Calu3 (cell line): ENCODE data around the gene FBXW11. TPM values are rescaled to one million over a fixed set of nuclear protein-coding genes. Genes with fewer than 3 reads are reported as not detected.

Experiments
- BruUV-seq: library from RNA; stranded (reverse); fragments of 400-500 nt; replicated peaks from 2 replicates; lab custom pipeline; 2021; lab: Mats Ljungman, UMichigan
- CTCF ChIA-PET: fragments of 300-600 bp; sonication (Branson Sonifier 250); formaldehyde crosslinking; loops from one replicate; lab custom pipeline; 2022; ENCODE audit warnings: antibody characterized with exemption; lab: Charles Lee
- DNase-seq: peaks from one replicate; pipeline ENCODE4 v3.0.0; 2022
- H3K27ac Mint-ChIP-seq: one replicate; pipeline ENCODE4 v1.8.0; 2022; ENCODE audit warnings: mixed read lengths; ENCODE audit not compliant: unreplicated experiment
- H3K27me3 Mint-ChIP-seq: one replicate; pipeline ENCODE4 v1.8.0; 2022; ENCODE audit warnings: mixed read lengths; ENCODE audit not compliant: unreplicated experiment
- H3K36me3 Mint-ChIP-seq: one replicate; pipeline ENCODE4 v1.8.0; 2022; ENCODE audit warnings: mild to moderate bottlenecking, moderate library complexity, mixed read lengths; ENCODE audit not compliant: insufficient read depth, unreplicated experiment
- H3K4me1 Mint-ChIP-seq: one replicate; pipeline ENCODE4 v1.8.0; 2022; ENCODE audit warnings: mild to moderate bottlenecking, low read depth, mixed read lengths; ENCODE audit not compliant: unreplicated experiment
- H3K4me3 Mint-ChIP-seq: one replicate; pipeline ENCODE4 v1.8.0; 2022; ENCODE audit warnings: mild to moderate bottlenecking, low read depth, moderate library complexity, mixed read lengths; ENCODE audit not compliant: unreplicated experiment
- H3K9me3 Mint-ChIP-seq: one replicate; pipeline ENCODE4 v1.8.0; 2022; ENCODE audit warnings: low read depth, mixed read lengths; ENCODE audit not compliant: unreplicated experiment
- intact Hi-C: fragments of 100-400 bp; cut with micrococcal nuclease; formaldehyde crosslinking; loops from one replicate; pipeline ENCODE4 v1.10.0; 2022; ENCODE audit not compliant: unreplicated experiment
- total RNA-seq: library from RNA; stranded (reverse); gene quantifications from 2 replicates; pipeline ENCODE4 v1.2.3, GENCODE V29; 2022
- TF ChIP-seq, protein P1 (sequence below): fragments of 200-600 bp; IDR thresholded peaks from one replicate; pipeline ENCODE4 v1.8.0; 2022; ENCODE audit warnings: antibody characterized with exemption; ENCODE audit not compliant: unreplicated experiment

The FBXW11 gene
- total RNA-seq, 1 experiment from 2014 or later, result 63.3 TPM

DNA sequence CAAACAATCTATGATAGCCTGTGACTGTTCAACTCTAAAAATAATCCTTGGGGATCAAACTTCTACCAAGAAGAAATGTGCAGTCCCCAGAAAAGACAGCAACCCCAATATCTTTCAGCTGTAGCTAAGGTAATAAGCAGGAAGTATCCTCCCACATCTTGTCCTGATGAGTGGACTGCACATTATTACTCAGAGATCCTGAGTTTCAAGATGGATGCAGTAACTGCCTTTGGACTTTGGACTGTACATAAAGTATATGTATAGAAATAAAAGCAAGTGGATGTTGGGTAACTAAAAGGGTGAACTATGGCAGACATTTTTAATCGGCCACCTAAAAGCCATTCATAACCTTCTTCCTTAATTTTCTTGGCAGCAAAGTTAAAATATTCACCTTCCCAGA lies 175.8 kb downstream of the FBXW11 start:
- no TSS peak for BruUV-seq
- Mint-ChIP-seq H3K36me3 (no peaks in the 10 kb centered on the region), H3K4me3 (no peak overlapping the region), H3K4me1 (no peaks in the 10 kb centered on the region), H3K9me3 (peaks cover 10% of the 10 kb centered on the region), H3K27me3 (no peaks in the 10 kb centered on the region), H3K27ac (no peak overlapping the region)
- TF ChIP-seq, protein P1, sequence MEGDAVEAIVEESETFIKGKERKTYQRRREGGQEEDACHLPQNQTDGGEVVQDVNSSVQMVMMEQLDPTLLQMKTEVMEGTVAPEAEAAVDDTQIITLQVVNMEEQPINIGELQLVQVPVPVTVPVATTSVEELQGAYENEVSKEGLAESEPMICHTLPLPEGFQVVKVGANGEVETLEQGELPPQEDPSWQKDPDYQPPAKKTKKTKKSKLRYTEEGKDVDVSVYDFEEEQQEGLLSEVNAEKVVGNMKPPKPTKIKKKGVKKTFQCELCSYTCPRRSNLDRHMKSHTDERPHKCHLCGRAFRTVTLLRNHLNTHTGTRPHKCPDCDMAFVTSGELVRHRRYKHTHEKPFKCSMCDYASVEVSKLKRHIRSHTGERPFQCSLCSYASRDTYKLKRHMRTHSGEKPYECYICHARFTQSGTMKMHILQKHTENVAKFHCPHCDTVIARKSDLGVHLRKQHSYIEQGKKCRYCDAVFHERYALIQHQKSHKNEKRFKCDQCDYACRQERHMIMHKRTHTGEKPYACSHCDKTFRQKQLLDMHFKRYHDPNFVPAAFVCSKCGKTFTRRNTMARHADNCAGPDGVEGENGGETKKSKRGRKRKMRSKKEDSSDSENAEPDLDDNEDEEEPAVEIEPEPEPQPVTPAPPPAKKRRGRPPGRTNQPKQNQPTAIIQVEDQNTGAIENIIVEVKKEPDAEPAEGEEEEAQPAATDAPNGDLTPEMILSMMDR, result no peak
- no peak for DNase-seq
- CTCF ChIA-PET, result no interaction called here
- intact Hi-C loops, result no loop called here

DNA sequence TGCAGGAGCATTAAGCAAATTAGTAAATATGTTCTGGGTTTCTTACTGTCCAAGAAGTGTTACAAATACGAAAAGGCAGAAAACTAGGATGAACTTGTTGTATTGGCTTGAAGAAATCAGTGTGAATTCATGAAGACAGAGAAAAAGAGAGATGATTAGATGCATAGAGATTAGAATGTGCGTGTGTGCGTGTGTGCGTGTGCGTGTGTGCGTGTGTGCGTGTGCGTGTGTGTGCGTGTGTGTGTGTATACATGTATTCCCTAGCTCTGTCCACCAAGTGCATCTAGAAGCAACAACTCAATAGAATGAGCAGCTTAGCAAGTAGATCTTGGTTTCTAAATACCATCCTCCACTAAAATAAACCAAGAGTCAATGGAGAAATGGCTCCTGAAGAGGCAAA lies 179.3 kb downstream of the FBXW11 start:
- no peaks in the 10 kb centered on the region for H3K27me3 Mint-ChIP-seq
- no TSS peak for BruUV-seq
- H3K9me3 Mint-ChIP-seq, result peaks cover 13% of the 10 kb centered on the region
- no peak for DNase-seq
- no peak overlapping the region for H3K27ac Mint-ChIP-seq
- intact Hi-C loops, result no loop called here
- H3K4me1 Mint-ChIP-seq, result peaks cover 9% of the 10 kb centered on the region
- TF ChIP-seq, protein P1, result no peak
- CTCF ChIA-PET, result no interaction called here
- H3K4me3 Mint-ChIP-seq, result no peak overlapping the region
- no peaks in the 10 kb centered on the region for H3K36me3 Mint-ChIP-seq

DNA sequence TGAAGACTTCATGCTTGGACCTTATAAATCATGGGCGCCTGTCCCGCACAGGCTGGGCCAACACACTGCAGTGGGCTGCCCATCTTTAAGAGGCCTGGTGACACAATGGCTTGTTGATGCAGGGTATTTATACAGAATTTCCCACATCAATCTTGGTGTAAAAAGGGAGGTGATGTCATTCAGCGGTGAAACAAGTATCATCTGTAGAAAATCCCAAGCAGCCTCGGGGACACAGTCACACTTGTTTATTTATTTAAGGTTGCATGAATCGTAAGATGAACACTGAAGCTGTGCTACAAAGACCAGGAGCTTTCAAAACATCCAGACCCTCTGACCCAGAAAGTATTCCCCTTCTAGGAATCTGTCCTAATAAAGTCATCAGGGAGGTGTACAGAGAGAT lies 180.3 kb downstream of the FBXW11 start:
- Mint-ChIP-seq H3K36me3 (no peaks in the 10 kb centered on the region), H3K4me1 (peaks cover 9% of the 10 kb centered on the region), H3K27ac (no peak overlapping the region), H3K9me3 (peaks cover 8% of the 10 kb centered on the region), H3K27me3 (no peaks in the 10 kb centered on the region), H3K4me3 (no peak overlapping the region)
- TF ChIP-seq, protein P1, result no peak
- CTCF ChIA-PET, result interaction anchor here (0.6 kb wide), 1 partner anchor 17 kb away, joined by 3 read pairs; no protein-coding TSS in a partner anchor
- no TSS peak for BruUV-seq
- no peak for DNase-seq
- intact Hi-C loops, result no loop called here

DNA sequence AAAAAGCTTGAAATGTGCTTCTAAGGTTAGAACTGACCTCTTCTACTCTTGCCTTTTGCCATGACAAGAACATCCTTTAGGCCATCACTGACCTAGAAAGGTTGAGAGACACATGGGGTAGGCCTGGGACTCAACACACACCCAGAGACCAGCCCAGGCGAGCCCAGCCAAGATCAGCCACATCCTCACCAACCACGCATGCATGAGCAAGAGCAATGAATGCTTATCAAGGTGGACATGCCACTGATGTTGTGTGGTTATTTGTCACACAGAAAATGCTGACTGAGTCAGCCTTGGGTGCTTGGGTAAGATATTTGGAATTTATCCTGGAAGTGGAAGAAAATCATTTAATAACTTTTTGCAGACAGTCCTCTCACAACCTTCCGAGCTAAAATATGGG lies 181.4 kb downstream of the FBXW11 start:
- TF ChIP-seq, protein P1, result no peak
- BruUV-seq, result no TSS peak
- no peaks in the 10 kb centered on the region for H3K36me3 Mint-ChIP-seq
- intact Hi-C loops, result no loop called here
- CTCF ChIA-PET, result no interaction called here
- H3K4me3 Mint-ChIP-seq, result no peak overlapping the region
- H3K9me3 Mint-ChIP-seq, result peaks cover 7% of the 10 kb centered on the region
- no peaks in the 10 kb centered on the region for H3K27me3 Mint-ChIP-seq
- H3K4me1 Mint-ChIP-seq, result peaks cover 9% of the 10 kb centered on the region
- DNase-seq, result no peak
- no peak overlapping the region for H3K27ac Mint-ChIP-seq
